ENCODE data around the gene UBAP2. TPM values are rescaled to one million over a fixed set of nuclear protein-coding genes. Genes with fewer than 3 reads are reported as not detected.

UBAP2 gene
- total RNA-seq, 1 donor from 2014 or later: 33.4 TPM

GRCh38 chr9:34037626-34038025 lies 11.1 kb downstream of the UBAP2 start:
- no peaks in the 10 kb centered on the region for H3K9me3 Mint-ChIP-seq
- ChIA-PET POLR2A (no interaction called here), CTCF (no interaction called here)
- no peaks in the 10 kb centered on the region for H3K4me1 Mint-ChIP-seq
- no peak overlapping the region for H3K4me3 Mint-ChIP-seq
- ATAC-seq (ENCODE audit: low read depth): no peak
- H3K27ac Mint-ChIP-seq: no peak overlapping the region
- H3K27me3 Mint-ChIP-seq: no peaks in the 10 kb centered on the region
- TF ChIP-seq, protein P1, sequence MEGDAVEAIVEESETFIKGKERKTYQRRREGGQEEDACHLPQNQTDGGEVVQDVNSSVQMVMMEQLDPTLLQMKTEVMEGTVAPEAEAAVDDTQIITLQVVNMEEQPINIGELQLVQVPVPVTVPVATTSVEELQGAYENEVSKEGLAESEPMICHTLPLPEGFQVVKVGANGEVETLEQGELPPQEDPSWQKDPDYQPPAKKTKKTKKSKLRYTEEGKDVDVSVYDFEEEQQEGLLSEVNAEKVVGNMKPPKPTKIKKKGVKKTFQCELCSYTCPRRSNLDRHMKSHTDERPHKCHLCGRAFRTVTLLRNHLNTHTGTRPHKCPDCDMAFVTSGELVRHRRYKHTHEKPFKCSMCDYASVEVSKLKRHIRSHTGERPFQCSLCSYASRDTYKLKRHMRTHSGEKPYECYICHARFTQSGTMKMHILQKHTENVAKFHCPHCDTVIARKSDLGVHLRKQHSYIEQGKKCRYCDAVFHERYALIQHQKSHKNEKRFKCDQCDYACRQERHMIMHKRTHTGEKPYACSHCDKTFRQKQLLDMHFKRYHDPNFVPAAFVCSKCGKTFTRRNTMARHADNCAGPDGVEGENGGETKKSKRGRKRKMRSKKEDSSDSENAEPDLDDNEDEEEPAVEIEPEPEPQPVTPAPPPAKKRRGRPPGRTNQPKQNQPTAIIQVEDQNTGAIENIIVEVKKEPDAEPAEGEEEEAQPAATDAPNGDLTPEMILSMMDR (IDR thresholded peaks at IDR 0.05): no peak
- no peak for DNase-seq
- H3K36me3 Mint-ChIP-seq (ENCODE audit: low read depth): peaks cover 10% of the 10 kb centered on the region
- intact Hi-C loops (cut with micrococcal nuclease): no loop called here

DNA sequence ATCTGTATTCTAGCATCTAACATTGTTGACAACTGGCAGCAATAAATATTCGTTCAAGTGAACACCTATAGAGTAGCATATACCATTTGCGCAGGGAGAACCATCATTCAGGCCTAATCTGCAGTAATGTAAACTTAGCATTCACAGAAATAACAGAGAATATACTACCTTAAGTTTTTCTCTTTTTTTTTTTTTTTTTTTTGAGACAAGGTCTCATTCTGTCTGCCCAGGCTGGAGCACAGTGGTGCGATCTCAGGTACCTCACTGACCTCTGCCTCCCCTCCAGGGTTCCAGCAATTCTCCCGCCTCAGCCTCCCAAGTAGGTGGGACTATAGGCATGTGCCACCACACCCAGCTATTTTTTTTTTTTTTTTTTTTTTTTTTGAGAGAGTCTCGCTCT lies 12.1 kb downstream of the UBAP2 start:
- ChIA-PET CTCF (no interaction called here), POLR2A (no interaction called here)
- H3K27ac Mint-ChIP-seq: no peak overlapping the region
- TF ChIP-seq, protein P1 (IDR thresholded peaks at IDR 0.05): no peak
- H3K9me3 Mint-ChIP-seq: no peaks in the 10 kb centered on the region
- intact Hi-C loops (cut with micrococcal nuclease): no loop called here
- no peak for DNase-seq
- H3K27me3 Mint-ChIP-seq: no peaks in the 10 kb centered on the region
- ATAC-seq (ENCODE audit: low read depth): no peak
- peaks cover 9% of the 10 kb centered on the region for H3K36me3 Mint-ChIP-seq (ENCODE audit: low read depth)
- peaks cover 3% of the 10 kb centered on the region for H3K4me1 Mint-ChIP-seq
- H3K4me3 Mint-ChIP-seq: no peak overlapping the region

DNA sequence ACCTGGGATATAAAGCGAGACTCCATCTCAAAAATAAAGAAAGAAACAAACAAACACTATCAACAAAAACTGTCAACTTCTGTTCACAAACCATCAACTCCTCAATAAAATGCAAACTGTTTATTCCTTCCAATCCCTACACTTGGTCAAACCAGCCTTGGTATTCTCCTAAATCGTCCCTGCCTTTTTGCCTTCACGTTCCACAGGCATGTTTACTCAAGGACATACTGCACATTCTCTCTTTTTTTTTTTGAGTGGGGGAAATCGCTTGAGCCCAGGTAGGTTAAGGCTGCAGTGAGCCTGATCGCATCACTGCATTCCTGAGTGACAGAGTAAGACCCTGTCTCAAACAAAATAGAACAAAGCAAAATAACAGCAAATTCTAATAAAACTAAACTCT lies 13.0 kb downstream of the UBAP2 start:
- intact Hi-C loops (cut with micrococcal nuclease): no loop called here
- ATAC-seq (ENCODE audit: low read depth) (no peak), DNase-seq (no peak)
- Mint-ChIP-seq H3K4me1 (peaks cover 3% of the 10 kb centered on the region), H3K4me3 (no peak overlapping the region), H3K36me3 (ENCODE audit: low read depth) (peaks cover 9% of the 10 kb centered on the region), H3K9me3 (no peaks in the 10 kb centered on the region), H3K27me3 (no peaks in the 10 kb centered on the region), H3K27ac (no peak overlapping the region)
- POLR2A ChIA-PET: no interaction called here
- CTCF ChIA-PET: no interaction called here
- TF ChIP-seq, protein P1 (IDR thresholded peaks at IDR 0.05): no peak

- ATAC-seq (ENCODE audit: low read depth): no peak
- TF ChIP-seq, protein P1 (IDR thresholded peaks at IDR 0.05): no peak
- intact Hi-C loops (cut with micrococcal nuclease): no loop called here
- H3K36me3 Mint-ChIP-seq (ENCODE audit: low read depth): peaks cover 9% of the 10 kb centered on the region
- H3K4me3 Mint-ChIP-seq: no peak overlapping the region
- ChIA-PET CTCF (no interaction called here), POLR2A (no interaction called here)
- H3K27me3 Mint-ChIP-seq: no peaks in the 10 kb centered on the region
- no peaks in the 10 kb centered on the region for H3K9me3 Mint-ChIP-seq
- no peak for DNase-seq
- peaks cover 3% of the 10 kb centered on the region for H3K4me1 Mint-ChIP-seq
- H3K27ac Mint-ChIP-seq: no peak overlapping the region
Measured at GRCh38 chr9:34034698-34035065, 14.0 kb downstream of the UBAP2 start.

DNA sequence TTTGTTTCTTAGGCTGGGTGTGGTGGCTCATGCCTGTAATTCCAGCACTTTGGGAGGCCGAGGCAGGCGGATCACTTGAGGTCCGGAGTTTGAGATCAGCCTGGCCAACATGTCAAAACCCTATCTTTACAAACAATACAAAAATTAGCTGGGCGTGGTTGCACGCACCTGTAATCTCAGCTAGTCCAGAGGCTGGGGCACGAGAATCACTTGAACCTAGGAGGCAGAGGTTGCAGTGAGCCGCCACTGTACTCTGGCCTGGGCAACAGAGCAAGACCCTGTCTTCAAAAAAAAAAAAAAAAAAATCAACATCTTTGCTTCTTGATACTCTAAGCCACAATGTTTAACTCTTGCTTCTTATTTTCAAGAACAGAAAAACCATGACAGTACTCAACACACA lies 16.1 kb downstream of the UBAP2 start:
- Mint-ChIP-seq H3K9me3 (no peaks in the 10 kb centered on the region), H3K4me3 (no peak overlapping the region), H3K27ac (no peak overlapping the region), H3K27me3 (no peaks in the 10 kb centered on the region), H3K36me3 (ENCODE audit: low read depth) (peaks cover 10% of the 10 kb centered on the region), H3K4me1 (peaks cover 3% of the 10 kb centered on the region)
- TF ChIP-seq, protein P1 (IDR thresholded peaks at IDR 0.05): no peak
- ATAC-seq (ENCODE audit: low read depth) (no peak), DNase-seq (no peak)
- intact Hi-C loops (cut with micrococcal nuclease): no loop called here
- ChIA-PET CTCF (no interaction called here), POLR2A (no interaction called here)

All from activated B cell treated with CpG ODN at 0.5 μM for 24 hours (primary cell).